ENCODE results near the gene AMBP. TPM values are rescaled to one million over a fixed set of nuclear protein-coding genes. Genes with fewer than 3 reads are reported as not detected.

AMBP gene
- total RNA-seq, 5 donors from 2014 or later (not counting 1 experiment from before 2014, with no cell fraction given), result 2.2 to 3.3 (median 3.0) TPM; not detected in 2

GRCh38 chr9:114117996-114118830, 40.1 kb upstream of the AMBP start:
- Mint-ChIP-seq H3K4me1 (no peaks in the 10 kb centered on the region), H3K9me3 (no peaks in the 10 kb centered on the region), H3K4me3 (no peak overlapping the region), H3K27me3 (peaks cover 22 to 34% of the 10 kb centered on the region in 2 donors), H3K36me3 (no peaks in the 10 kb centered on the region), H3K27ac (no peak overlapping the region)
- Histone ChIP-seq H3K36me3 (ENCODE audit: control insufficient read depth in 2 of 2, extremely low read depth in 1 of 2, insufficient read depth in 1 of 2, low read length in 1 of 2) (no peaks in the 10 kb centered on the region), H3K4me3 (ENCODE audit: control insufficient read depth in 1 of 2, extremely low read depth in 1 of 2, low read length in 1 of 2) (no peak overlapping the region), H3K9me3 (no peaks in the 10 kb centered on the region), H3K27ac (ENCODE audit: low read length) (no peak overlapping the region), H3K4me1 (ENCODE audit: control insufficient read depth in 1 of 2, extremely low read depth in 1 of 2, insufficient read depth in 2 of 2, low read length in 2 of 2) (no peaks in the 10 kb centered on the region), H3K27me3 (replicated peaks in 1 of 2; ENCODE audit: control insufficient read depth in 2 of 2, extremely low read depth in 1 of 2, insufficient read depth in 2 of 2, low read length in 1 of 2) (peaks cover 5 to 26% of the 10 kb centered on the region in 2 experiments)
- ChIA-PET POLR2A (no interaction called here), CTCF (interaction anchor here in 1 of 2 donors (0.5 kb wide), 1 partner anchor 9 kb away, joined by 3 read pairs; no protein-coding TSS in a partner anchor)
- 62% methylated on average over 13 of the region's 21 CpGs for WGBS (ENCODE audit: insufficient coverage)
- ATAC-seq (replicated peaks in 1 of 4), result no peak
- DNase-seq, result no peak

DNA sequence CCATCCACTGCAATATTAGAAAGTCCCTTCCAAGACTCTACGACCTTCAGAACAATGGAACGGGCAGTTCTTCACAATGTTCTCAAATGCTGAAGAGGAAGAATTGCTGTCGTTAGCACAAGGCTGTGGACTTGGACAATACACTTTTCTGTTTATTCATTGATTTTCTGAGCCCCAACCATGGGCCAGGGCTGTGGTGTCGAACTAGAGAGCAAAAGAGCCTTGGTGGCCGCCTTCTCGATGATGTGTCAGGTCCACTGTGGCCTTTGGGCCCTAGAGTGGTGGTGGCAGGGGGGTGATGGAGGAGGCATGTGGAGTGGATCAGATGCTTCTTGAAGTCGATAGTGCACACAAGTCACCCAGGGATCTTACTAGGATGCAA, 39.5 kb upstream of the AMBP start:
- H3K9me3 Mint-ChIP-seq, result no peaks in the 10 kb centered on the region
- H3K9me3 ChIP-seq, result no peaks in the 10 kb centered on the region
- no peaks in the 10 kb centered on the region for H3K36me3 Mint-ChIP-seq
- no peak overlapping the region for H3K27ac Mint-ChIP-seq
- no peak overlapping the region for H3K4me3 ChIP-seq (ENCODE audit: control insufficient read depth in 1 of 2, extremely low read depth in 1 of 2, low read length in 1 of 2)
- H3K27ac ChIP-seq (ENCODE audit: low read length), result no peak overlapping the region
- no peaks in the 10 kb centered on the region for H3K4me1 Mint-ChIP-seq
- ChIA-PET CTCF (no interaction called here), POLR2A (no interaction called here)
- 59% methylated on average over 4 of the region's 7 CpGs for WGBS (ENCODE audit: insufficient coverage)
- H3K27me3 Mint-ChIP-seq, result peaks cover 27 to 39% of the 10 kb centered on the region in 2 donors
- no peak for DNase-seq
- H3K4me1 ChIP-seq (ENCODE audit: control insufficient read depth in 1 of 2, extremely low read depth in 1 of 2, insufficient read depth in 2 of 2, low read length in 2 of 2), result no peaks in the 10 kb centered on the region
- no peak overlapping the region for H3K4me3 Mint-ChIP-seq
- peaks cover 5 to 27% of the 10 kb centered on the region in 2 experiments for H3K27me3 ChIP-seq (replicated peaks in 1 of 2; ENCODE audit: control insufficient read depth in 2 of 2, extremely low read depth in 1 of 2, insufficient read depth in 2 of 2, low read length in 1 of 2)
- no peak for ATAC-seq (replicated peaks in 1 of 4)
- no peaks in the 10 kb centered on the region for H3K36me3 ChIP-seq (ENCODE audit: control insufficient read depth in 2 of 2, extremely low read depth in 1 of 2, insufficient read depth in 1 of 2, low read length in 1 of 2)

DNA sequence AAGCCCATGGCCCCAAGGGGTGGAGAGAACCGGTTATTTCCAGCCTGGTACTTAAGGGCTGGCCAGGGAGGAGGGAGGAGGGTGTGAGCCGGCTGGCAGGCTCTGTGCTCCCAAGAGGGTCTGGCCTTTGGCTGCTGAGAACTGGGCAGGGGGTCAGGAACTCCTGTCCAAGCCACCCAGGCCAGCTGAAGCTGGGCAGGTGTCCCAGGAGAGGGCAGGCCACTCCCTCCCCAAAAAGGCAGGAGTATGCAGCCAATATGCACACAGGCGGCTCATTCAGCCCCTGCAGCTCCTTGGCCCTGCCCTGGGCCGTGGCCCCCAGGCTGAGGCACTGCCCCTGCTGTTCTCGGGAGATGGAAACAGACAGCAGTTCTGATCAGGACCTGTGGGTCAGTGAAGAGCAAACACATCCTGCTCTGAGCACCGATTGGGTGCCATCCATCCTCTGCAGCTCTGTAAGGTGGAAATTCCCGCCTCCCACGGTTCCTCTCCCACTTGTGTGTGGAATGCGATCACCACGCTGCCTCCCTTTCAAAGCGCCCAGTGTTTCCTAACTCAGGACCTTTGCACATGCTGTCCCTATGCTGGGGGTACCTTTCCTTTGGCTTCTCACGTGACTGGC, 38.1 kb upstream of the AMBP start:
- no peaks in the 10 kb centered on the region for H3K4me1 ChIP-seq (ENCODE audit: control insufficient read depth in 1 of 2, extremely low read depth in 1 of 2, insufficient read depth in 2 of 2, low read length in 2 of 2)
- Mint-ChIP-seq H3K9me3 (no peaks in the 10 kb centered on the region), H3K4me1 (no peaks in the 10 kb centered on the region), H3K27me3 (peaks cover 28 to 45% of the 10 kb centered on the region in 2 donors), H3K36me3 (no peaks in the 10 kb centered on the region), H3K4me3 (no peak overlapping the region), H3K27ac (no peak overlapping the region)
- no peak overlapping the region for H3K27ac ChIP-seq (ENCODE audit: low read length)
- ChIA-PET CTCF (no interaction called here), POLR2A (no interaction called here)
- H3K4me3 ChIP-seq (ENCODE audit: control insufficient read depth in 1 of 2, extremely low read depth in 1 of 2, low read length in 1 of 2), result no peak overlapping the region
- DNase-seq (no peak), ATAC-seq (replicated peaks in 1 of 4) (no peak)
- H3K27me3 ChIP-seq (replicated peaks in 1 of 2; ENCODE audit: control insufficient read depth in 2 of 2, extremely low read depth in 1 of 2, insufficient read depth in 2 of 2, low read length in 1 of 2), result peaks cover 5 to 32% of the 10 kb centered on the region in 2 experiments
- H3K36me3 ChIP-seq (ENCODE audit: control insufficient read depth in 2 of 2, extremely low read depth in 1 of 2, insufficient read depth in 1 of 2, low read length in 1 of 2), result no peaks in the 10 kb centered on the region
- H3K9me3 ChIP-seq, result no peaks in the 10 kb centered on the region
- 81% methylated on average over 10 of the region's 12 CpGs for WGBS (ENCODE audit: insufficient coverage)

DNA sequence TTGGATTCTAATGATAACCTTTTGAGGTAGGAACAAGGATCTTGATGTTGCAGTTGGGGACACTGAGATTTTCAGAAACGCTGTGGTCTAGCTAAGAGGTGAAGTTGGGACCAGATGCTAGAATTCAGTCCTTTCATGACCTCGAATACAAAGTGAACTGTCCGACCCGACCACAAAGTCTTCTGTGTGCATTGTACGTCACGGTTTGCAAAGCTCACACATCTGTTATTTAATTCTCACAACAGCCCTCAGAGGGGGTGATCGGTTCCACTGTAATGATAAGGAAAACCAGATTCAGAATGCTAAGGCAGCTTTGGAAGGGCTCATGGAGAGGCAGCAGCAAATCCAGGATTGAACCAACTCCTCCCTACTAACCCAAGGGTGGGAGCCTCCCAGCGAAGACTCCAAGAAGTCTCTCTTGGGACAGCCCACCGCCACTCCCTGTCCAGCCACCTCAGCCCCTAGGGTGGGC, 37.6 kb upstream of the AMBP start:
- ChIA-PET CTCF (interaction anchor here in 1 of 2 donors (0.6 kb wide), 1 partner anchor 175 kb away, joined by 3 read pairs; no protein-coding TSS in a partner anchor), POLR2A (no interaction called here)
- H3K27ac ChIP-seq (ENCODE audit: low read length), result no peak overlapping the region
- Mint-ChIP-seq H3K27me3 (peaks cover 31 to 45% of the 10 kb centered on the region in 2 donors), H3K4me1 (no peaks in the 10 kb centered on the region), H3K27ac (no peak overlapping the region), H3K36me3 (no peaks in the 10 kb centered on the region), H3K9me3 (no peaks in the 10 kb centered on the region), H3K4me3 (no peak overlapping the region)
- peaks cover 5 to 32% of the 10 kb centered on the region in 2 experiments for H3K27me3 ChIP-seq (replicated peaks in 1 of 2; ENCODE audit: control insufficient read depth in 2 of 2, extremely low read depth in 1 of 2, insufficient read depth in 2 of 2, low read length in 1 of 2)
- no peaks in the 10 kb centered on the region for H3K4me1 ChIP-seq (ENCODE audit: control insufficient read depth in 1 of 2, extremely low read depth in 1 of 2, insufficient read depth in 2 of 2, low read length in 2 of 2)
- 95% methylated on average over 4 of the region's 9 CpGs for WGBS (ENCODE audit: insufficient coverage)
- DNase-seq, result no peak
- no peaks in the 10 kb centered on the region for H3K36me3 ChIP-seq (ENCODE audit: control insufficient read depth in 2 of 2, extremely low read depth in 1 of 2, insufficient read depth in 1 of 2, low read length in 1 of 2)
- no peak overlapping the region for H3K4me3 ChIP-seq (ENCODE audit: control insufficient read depth in 1 of 2, extremely low read depth in 1 of 2, low read length in 1 of 2)
- no peak for ATAC-seq (replicated peaks in 1 of 4)
- no peaks in the 10 kb centered on the region for H3K9me3 ChIP-seq

DNA sequence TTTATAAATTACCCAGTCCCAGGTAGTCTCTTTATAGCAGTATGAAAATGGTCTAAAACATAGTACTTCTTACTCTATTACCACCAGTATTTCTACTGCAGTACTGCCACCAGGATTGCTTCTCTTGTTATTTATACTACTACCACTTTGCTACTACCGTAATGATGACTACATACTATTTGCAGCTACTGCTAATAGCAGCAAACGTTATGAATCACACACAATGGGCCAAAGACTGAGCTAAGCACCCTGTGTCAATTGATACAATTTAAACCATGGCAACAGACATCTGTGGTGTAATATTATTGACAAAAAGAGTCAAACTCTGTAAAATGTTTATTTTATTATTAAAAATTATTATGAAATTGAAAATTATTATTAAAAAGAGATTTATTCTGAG, 36.3 kb upstream of the AMBP start:
- ChIA-PET CTCF (no interaction called here), POLR2A (no interaction called here)
- DNase-seq (no peak), ATAC-seq (replicated peaks in 1 of 4) (no peak)
- Histone ChIP-seq H3K27me3 (replicated peaks in 1 of 2; ENCODE audit: control insufficient read depth in 2 of 2, extremely low read depth in 1 of 2, insufficient read depth in 2 of 2, low read length in 1 of 2) (peaks cover 5 to 27% of the 10 kb centered on the region in 2 experiments), H3K4me3 (ENCODE audit: control insufficient read depth in 1 of 2, extremely low read depth in 1 of 2, low read length in 1 of 2) (no peak overlapping the region), H3K4me1 (ENCODE audit: control insufficient read depth in 1 of 2, extremely low read depth in 1 of 2, insufficient read depth in 2 of 2, low read length in 2 of 2) (no peaks in the 10 kb centered on the region), H3K27ac (ENCODE audit: low read length) (no peak overlapping the region), H3K36me3 (ENCODE audit: control insufficient read depth in 2 of 2, extremely low read depth in 1 of 2, insufficient read depth in 1 of 2, low read length in 1 of 2) (no peaks in the 10 kb centered on the region), H3K9me3 (no peaks in the 10 kb centered on the region)
- Mint-ChIP-seq H3K9me3 (no peaks in the 10 kb centered on the region), H3K27ac (no peak overlapping the region), H3K4me3 (no peak overlapping the region), H3K36me3 (no peaks in the 10 kb centered on the region), H3K27me3 (peaks cover 34 to 43% of the 10 kb centered on the region in 2 donors), H3K4me1 (no peaks in the 10 kb centered on the region)
- 67% methylated on average over 1 of the region's 2 CpGs for WGBS (ENCODE audit: insufficient coverage)

DNA sequence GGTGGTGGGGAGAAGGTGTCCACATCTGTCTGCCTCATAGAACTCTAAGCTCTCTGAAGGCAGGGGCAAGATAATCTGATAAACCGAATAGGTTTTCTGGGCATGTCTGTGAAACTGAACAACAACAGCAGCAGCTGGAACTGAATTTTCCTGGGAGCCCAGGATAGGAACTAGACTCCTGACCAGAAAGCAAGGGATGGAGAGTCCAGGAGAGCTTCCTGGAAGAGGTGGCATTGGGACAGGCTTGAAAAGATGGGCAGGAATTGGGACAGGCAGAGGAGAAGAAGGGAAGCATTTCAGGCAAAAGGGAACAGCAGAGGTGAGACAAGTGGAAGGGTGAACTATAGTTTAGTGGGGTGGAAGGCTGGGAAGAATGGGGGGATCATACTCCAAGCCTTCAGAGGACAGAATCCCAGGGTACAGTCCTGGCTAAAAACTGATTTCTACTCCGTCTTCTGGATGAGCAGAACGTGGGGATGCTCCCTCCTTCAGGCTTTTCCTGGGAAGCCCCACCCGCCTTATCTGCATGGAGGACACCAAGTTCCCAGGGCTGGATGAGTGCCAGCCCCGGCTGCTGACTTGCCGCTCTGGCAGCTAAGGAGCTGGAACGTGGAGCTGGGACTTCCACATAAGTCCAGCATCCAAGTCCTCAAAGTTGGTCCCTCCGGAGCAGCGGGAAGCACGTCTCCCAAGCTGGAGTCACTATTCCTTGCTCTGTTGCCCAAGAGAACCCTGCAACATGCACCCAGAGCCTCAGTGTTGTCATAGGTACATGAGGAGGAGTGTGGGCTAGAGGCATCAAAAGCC, 34.9 kb upstream of the AMBP start:
- H3K4me1 ChIP-seq (ENCODE audit: control insufficient read depth in 1 of 2, extremely low read depth in 1 of 2, insufficient read depth in 2 of 2, low read length in 2 of 2), result no peaks in the 10 kb centered on the region
- Mint-ChIP-seq H3K4me1 (no peaks in the 10 kb centered on the region), H3K9me3 (no peaks in the 10 kb centered on the region), H3K27ac (no peak overlapping the region), H3K36me3 (no peaks in the 10 kb centered on the region), H3K4me3 (no peak overlapping the region), H3K27me3 (peaks cover 30 to 44% of the 10 kb centered on the region in 2 donors)
- 59% methylated on average over 7 of the region's 10 CpGs for WGBS (ENCODE audit: insufficient coverage)
- H3K36me3 ChIP-seq (ENCODE audit: control insufficient read depth in 2 of 2, extremely low read depth in 1 of 2, insufficient read depth in 1 of 2, low read length in 1 of 2), result no peaks in the 10 kb centered on the region
- H3K27me3 ChIP-seq (replicated peaks in 1 of 2; ENCODE audit: control insufficient read depth in 2 of 2, extremely low read depth in 1 of 2, insufficient read depth in 2 of 2, low read length in 1 of 2), result peaks cover 5 to 31% of the 10 kb centered on the region in 2 experiments
- no peak for DNase-seq
- no peaks in the 10 kb centered on the region for H3K9me3 ChIP-seq
- POLR2A ChIA-PET, result no interaction called here
- H3K27ac ChIP-seq (ENCODE audit: low read length), result no peak overlapping the region
- ATAC-seq (replicated peaks in 1 of 4), result no peak
- H3K4me3 ChIP-seq (ENCODE audit: control insufficient read depth in 1 of 2, extremely low read depth in 1 of 2, low read length in 1 of 2), result no peak overlapping the region
- CTCF ChIA-PET, result interaction anchor here in 1 of 2 donors (0.5 kb wide), 1 partner anchor 633 kb away, joined by 3 read pairs; no protein-coding TSS in a partner anchor

Data from T-cell (primary cell).